Esophagus muscularis mucosa (tissue), 4 donors: ENCODE data around the gene SKIC8. TPM values are rescaled to one million over a fixed set of nuclear protein-coding genes. Genes with fewer than 3 reads are reported as not detected.

ENCODE experiments used
- DNase-seq: peaks from one replicate; pipeline ENCODE4 v3.0.0-alpha.2; 2017; ENCODE audit errors: extremely low spot score
- H3K27ac ChIP-seq, 4 donors: fragments of 200-600 bp; sonication (generic); replicated peaks in 1 of 4; 1 replicate in 3 of 4; 2 replicates in 1 of 4; pipeline ENCODE4 v1.5.1; 2016 to 2019; ENCODE audit warnings: mild to moderate bottlenecking in 1 of 4
- H3K27me3 ChIP-seq, 4 donors: fragments of 200-600 bp; sonication (generic); one replicate each; pipeline versions ENCODE4 v1.5.1 to v1.6.0; 2016 to 2019
- H3K36me3 ChIP-seq, 4 donors: fragments of 200-600 bp; sonication (generic); one replicate each; pipeline ENCODE4 v1.5.1; 2016 to 2019
- H3K4me1 ChIP-seq, 4 donors: fragments of 200-600 bp; sonication (generic); one replicate each; pipeline ENCODE4 v1.5.1; 2016 to 2019
- H3K4me3 ChIP-seq, 4 donors: fragments of 200-600 bp; sonication (generic); 1 replicate in 2 of 4; 2 replicates in 2 of 4; pipeline ENCODE4 v1.5.1; 2016 to 2019; ENCODE audit warnings: mild to moderate bottlenecking in 4 of 4, moderate library complexity in 1 of 4
- H3K9me3 ChIP-seq, 4 donors: fragments of 200-600 bp; sonication (generic); 1 replicate in 3 of 4; 2 replicates in 1 of 4; pipeline ENCODE4 v1.5.1; 2016 to 2019
- CTCF ChIP-seq, 3 experiments: fragments of 200-600 bp in 2 of 3; fragments of 450-650 bp in 1 of 3; sonication (generic) in 2 of 3; IDR thresholded peaks; one replicate each; pipeline ENCODE4 v1.5.1; 2017 to 2019; ENCODE audit warnings: antibody characterized with exemption in 3 of 3, mild to moderate bottlenecking in 2 of 3, moderate library complexity in 1 of 3
- EP300 ChIP-seq: sonication (generic); formaldehyde crosslinking; IDR thresholded peaks from one replicate; pipeline ENCODE4 v1.6.1; 2017; ENCODE audit warnings: antibody characterized with exemption
- POLR2A ChIP-seq: fragments of 450-650 bp; IDR thresholded peaks from one replicate; pipeline ENCODE4 v1.6.1; 2017; ENCODE audit warnings: antibody characterized with exemption, moderate library complexity, mild to moderate bottlenecking, low read depth
- POLR2AphosphoS5 ChIP-seq, 2 donors: sonication (generic); formaldehyde crosslinking; IDR thresholded peaks; one replicate each; pipeline ENCODE4 v1.6.1; 2017; ENCODE audit warnings: antibody characterized with exemption in 2 of 2
- WGBS: methylation state at CpG from one replicate; pipeline ENCODE4 v1.1.5; 2018; 5-methylcytosine and 5-hydroxymethylcytosine counted together
- intact Hi-C: fragments of 100-400 bp; cut with DNase I; formaldehyde crosslinking; loops from one replicate; pipeline ENCODE4 v1.15.1; 2023
- total RNA-seq, 4 donors: library from RNA; depleted of rRNA; stranded (reverse); fragments of >200 nt; gene quantifications; one replicate each; pipeline versions ENCODE4 v1.1.0 to v1.2.1, GENCODE V29; 2016

The SKIC8 gene
- total RNA-seq, 4 donors from 2014 or later = 34.7 to 52.7 (median 42.7) TPM

- H3K36me3 ChIP-seq = peaks cover 0 to 6% (median 1%) of the 10 kb centered on the region in 4 donors
- peak; percentile 64 to 76 for TF ChIP-seq POLR2AphosphoS5 (IDR thresholded peaks at IDR 0.05)
- TF ChIP-seq EP300 = peak; percentile 25
- no peak for TF ChIP-seq CTCF (IDR thresholded peaks at IDR 0.05)
- no peak for TF ChIP-seq POLR2A
- intact Hi-C loops = no loop called here
- 30% methylated on average over 9 of the region's 9 CpGs for WGBS
- H3K4me1 ChIP-seq = peaks cover 17 to 52% (median 49%) of the 10 kb centered on the region in 4 donors
- H3K4me3 ChIP-seq = peak overlapping the region; percentile 66 to 76 (median 70)
- no peaks in the 10 kb centered on the region for H3K9me3 ChIP-seq
- no peaks in the 10 kb centered on the region for H3K27me3 ChIP-seq
- peak overlapping the region; percentile 74 to 85 (median 82) for H3K27ac ChIP-seq
- DNase-seq = no peak
Measured at GRCh38 chr15:78265752-78266224, 33.6 kb downstream of the SKIC8 start.

GRCh38 chr15:78265137-78265460 lies 34.3 kb downstream of the SKIC8 start:
- no peak for DNase-seq
- H3K9me3 ChIP-seq = no peaks in the 10 kb centered on the region
- intact Hi-C loops = no loop called here
- H3K36me3 ChIP-seq = no peaks in the 10 kb centered on the region
- peaks cover 17 to 52% (median 49%) of the 10 kb centered on the region in 4 donors for H3K4me1 ChIP-seq
- no peak for TF ChIP-seq CTCF (IDR thresholded peaks at IDR 0.05)
- TF ChIP-seq POLR2A = no peak
- TF ChIP-seq EP300 = no peak
- TF ChIP-seq POLR2AphosphoS5 (IDR thresholded peaks at IDR 0.05) = no peak
- WGBS = 32% methylated on average over 12 of the region's 12 CpGs
- H3K27ac ChIP-seq = peak overlapping the region; percentile 74 to 85 (median 82)
- no peaks in the 10 kb centered on the region for H3K27me3 ChIP-seq
- peak overlapping the region; percentile 66 to 76 (median 70) for H3K4me3 ChIP-seq

GRCh38 chr15:78264304-78265136 lies 34.9 kb downstream of the SKIC8 start, which contains the start of gene DNAJA4:
Gene DNAJA4, plus strand, starts transcription at chr15:78264562. Its CDS starts 202 bp downstream, at chr15:78264764.
- no peak for DNase-seq
- intact Hi-C loops = no loop called here
- peaks cover 17 to 52% (median 49%) of the 10 kb centered on the region in 4 donors for H3K4me1 ChIP-seq

GRCh38 chr15:78263907-78264303 lies 35.5 kb downstream of the SKIC8 start:
- peaks cover 17 to 52% (median 48%) of the 10 kb centered on the region in 4 donors for H3K4me1 ChIP-seq
- H3K4me3 ChIP-seq = peak overlapping the region; percentile 66 to 76 (median 70)
- TF ChIP-seq CTCF (IDR thresholded peaks at IDR 0.05) = no peak
- no peak for TF ChIP-seq POLR2AphosphoS5 (IDR thresholded peaks at IDR 0.05)
- no peak for DNase-seq
- no peaks in the 10 kb centered on the region for H3K27me3 ChIP-seq
- H3K27ac ChIP-seq = peak overlapping the region; percentile 74 to 85 (median 82)
- no peaks in the 10 kb centered on the region for H3K36me3 ChIP-seq
- 82% methylated on average over 23 of the region's 23 CpGs for WGBS
- intact Hi-C loops = no loop called here
- H3K9me3 ChIP-seq = no peaks in the 10 kb centered on the region

More at GRCh38 chr15:78264304-78265136, 34.9 kb downstream of the SKIC8 start, which contains the start of gene DNAJA4:
- Histone ChIP-seq H3K27me3 (no peaks in the 10 kb centered on the region), H3K27ac (peak within 1 kb of the TSS; percentile 74 to 85 (median 82)), H3K9me3 (no peaks in the 10 kb centered on the region), H3K4me3 (peak within 1 kb of the TSS; percentile 66 to 76 (median 70)), H3K36me3 (no peaks in the 10 kb centered on the region)
- TF ChIP-seq POLR2A (no peak), CTCF (IDR thresholded peaks at IDR 0.05) (peak in 2 of 3 experiments; percentile 13 to 25)
- WGBS = 16% methylated on average over 26 of the region's 107 CpGs
